Stomach (tissue), 9 donors: ENCODE results near the gene EPB41. TPM values are rescaled to one million over a fixed set of nuclear protein-coding genes. Genes with fewer than 3 reads are reported as not detected.
"Not testable (repeated sequence)": the region's sequence is repeated elsewhere in the genome, so short reads cannot be mapped to it uniquely, and the experiment has no call there.

ENCODE experiments used
- DNase-seq, 2 donors: peaks; one replicate each; pipeline versions ENCODE4 v3.0.0 to v3.0.0-alpha.2; 2013 to 2019
- H3K27ac ChIP-seq, 5 donors: fragments of 200-600 bp in 4 of 5; sonication (generic) in 4 of 5; one replicate each; pipeline ENCODE4 v1.5.1; 2013 to 2019; ENCODE audit warnings: mild to moderate bottlenecking in 1 of 5, moderate library complexity in 1 of 5
- H3K27me3 ChIP-seq, 3 donors: fragments of 200-600 bp; sonication (generic); one replicate each; pipeline ENCODE4 v1.5.1; 2017 to 2019; ENCODE audit warnings: mixed run types in 1 of 3
- H3K36me3 ChIP-seq, 4 donors: fragments of 200-600 bp; sonication (generic); 1 replicate in 3 of 4; 2 replicates in 1 of 4; pipeline ENCODE4 v1.5.1; 2016 to 2019
- H3K4me1 ChIP-seq, 4 donors: fragments of 200-600 bp; sonication (generic); one replicate each; pipeline ENCODE4 v1.5.1; 2016 to 2019
- H3K4me3 ChIP-seq, 4 donors: fragments of 200-600 bp; sonication (generic) in 3 of 4; one replicate each; pipeline ENCODE4 v1.5.1; 2016 to 2019; ENCODE audit warnings: mild to moderate bottlenecking in 1 of 4
- H3K9me3 ChIP-seq, 4 donors: fragments of 200-600 bp; sonication (generic); one replicate each; pipeline ENCODE4 v1.5.1; 2016 to 2019
- EP300 ChIP-seq: sonication (generic); formaldehyde crosslinking; IDR thresholded peaks from one replicate; pipeline ENCODE4 v1.6.1; 2017; ENCODE audit warnings: antibody characterized with exemption
- POLR2A ChIP-seq, 4 donors: fragments of 450-650 bp; IDR thresholded peaks; one replicate each; pipeline ENCODE4 v1.6.1; 2016; ENCODE audit warnings: antibody characterized with exemption in 4 of 4, control low read depth in 2 of 4, mild to moderate bottlenecking in 1 of 4, moderate library complexity in 1 of 4
- POLR2AphosphoS5 ChIP-seq, 3 donors: sonication (generic); formaldehyde crosslinking; IDR thresholded peaks; one replicate each; pipeline ENCODE4 v1.6.1; 2016; ENCODE audit warnings: antibody characterized with exemption in 3 of 3
- WGBS, 5 donors: extraction: QIAGEN DNeasy Blood & Tissue Kit in 3 of 5; methylation state at CpG; one replicate each; pipeline versions ENCODE4 v1.1.5 to v1.1.7; 2013 to 2018; 5-methylcytosine and 5-hydroxymethylcytosine counted together
- intact Hi-C: fragments of 100-400 bp; cut with DNase I; formaldehyde crosslinking; loops from one replicate; pipeline ENCODE4 v1.15.1; 2023; ENCODE audit warnings: low total_unique reads
- polyA plus RNA-seq, 3 donors: library from polyadenylated mRNA; stranded (reverse); fragments of 200-250 nt; gene quantifications; one replicate each; pipeline ENCODE4 v1.2.3, GENCODE V29; 2013
- total RNA-seq, 5 donors: library from RNA; depleted of rRNA; stranded (reverse); fragments of >200 nt; gene quantifications; one replicate each; pipeline versions ENCODE4 v1.1.0 to v1.2.3, GENCODE V29; 2014 to 2016
- TF ChIP-seq, protein P1 (sequence below), 7 experiments: fragments of 450-650 bp in 4 of 7; fragments of 200-600 bp in 3 of 7; sonication (generic) in 3 of 7; IDR thresholded peaks; one replicate each; pipeline ENCODE4 v1.5.1; 2016 to 2019; ENCODE audit warnings: antibody characterized with exemption in 7 of 7, control low read depth in 2 of 7, mild to moderate bottlenecking in 1 of 7
- donor health status: healthy with polysubstance abuse.
- donor health status: Bipolar disorder and iron deficiency.
- donor health status: healthy.

Gene EPB41
- total and polyA plus RNA-seq, 8 donors, result 6.4 to 112 (median 48.1) TPM

DNA sequence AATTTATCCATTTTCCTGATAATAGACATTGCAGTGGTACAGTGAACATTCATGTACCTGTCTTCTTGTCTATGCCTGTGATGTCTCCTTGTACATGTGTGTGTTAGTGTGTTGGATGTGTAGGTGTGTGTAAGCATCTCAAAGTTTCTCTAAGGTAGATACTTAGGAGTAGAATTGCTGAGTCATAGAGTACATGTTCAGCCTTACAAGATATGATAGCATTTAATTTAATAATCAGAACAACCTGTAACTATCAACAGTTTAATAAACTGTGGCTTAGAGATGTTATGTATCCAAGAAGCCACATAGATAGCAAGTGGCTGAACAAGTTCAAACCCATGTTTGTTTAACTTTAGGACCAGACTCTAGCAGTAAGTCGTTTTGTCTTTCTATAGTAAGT, 35.6 kb downstream of the EPB41 start:
- peaks cover 0 to 16% (median 6%) of the 10 kb centered on the region in 4 donors for H3K4me1 ChIP-seq
- 26 to 64% (median 33%) methylated on average over 1 of the region's 1 CpG for WGBS, 5 donors
- H3K27me3 ChIP-seq, result no peaks in the 10 kb centered on the region
- H3K9me3 ChIP-seq, result no peaks in the 10 kb centered on the region
- intact Hi-C loops, result no loop called here
- no peak for DNase-seq
- H3K36me3 ChIP-seq, result no peaks in the 10 kb centered on the region
- H3K4me3 ChIP-seq, result no peak overlapping the region
- H3K27ac ChIP-seq, result no peak overlapping the region
- TF ChIP-seq POLR2A (IDR thresholded peaks at IDR 0.05) (no peak), EP300 (no peak), POLR2AphosphoS5 (IDR thresholded peaks at IDR 0.05) (no peak)
- TF ChIP-seq, protein P1, sequence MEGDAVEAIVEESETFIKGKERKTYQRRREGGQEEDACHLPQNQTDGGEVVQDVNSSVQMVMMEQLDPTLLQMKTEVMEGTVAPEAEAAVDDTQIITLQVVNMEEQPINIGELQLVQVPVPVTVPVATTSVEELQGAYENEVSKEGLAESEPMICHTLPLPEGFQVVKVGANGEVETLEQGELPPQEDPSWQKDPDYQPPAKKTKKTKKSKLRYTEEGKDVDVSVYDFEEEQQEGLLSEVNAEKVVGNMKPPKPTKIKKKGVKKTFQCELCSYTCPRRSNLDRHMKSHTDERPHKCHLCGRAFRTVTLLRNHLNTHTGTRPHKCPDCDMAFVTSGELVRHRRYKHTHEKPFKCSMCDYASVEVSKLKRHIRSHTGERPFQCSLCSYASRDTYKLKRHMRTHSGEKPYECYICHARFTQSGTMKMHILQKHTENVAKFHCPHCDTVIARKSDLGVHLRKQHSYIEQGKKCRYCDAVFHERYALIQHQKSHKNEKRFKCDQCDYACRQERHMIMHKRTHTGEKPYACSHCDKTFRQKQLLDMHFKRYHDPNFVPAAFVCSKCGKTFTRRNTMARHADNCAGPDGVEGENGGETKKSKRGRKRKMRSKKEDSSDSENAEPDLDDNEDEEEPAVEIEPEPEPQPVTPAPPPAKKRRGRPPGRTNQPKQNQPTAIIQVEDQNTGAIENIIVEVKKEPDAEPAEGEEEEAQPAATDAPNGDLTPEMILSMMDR (IDR thresholded peaks at IDR 0.05), result no peak

DNA sequence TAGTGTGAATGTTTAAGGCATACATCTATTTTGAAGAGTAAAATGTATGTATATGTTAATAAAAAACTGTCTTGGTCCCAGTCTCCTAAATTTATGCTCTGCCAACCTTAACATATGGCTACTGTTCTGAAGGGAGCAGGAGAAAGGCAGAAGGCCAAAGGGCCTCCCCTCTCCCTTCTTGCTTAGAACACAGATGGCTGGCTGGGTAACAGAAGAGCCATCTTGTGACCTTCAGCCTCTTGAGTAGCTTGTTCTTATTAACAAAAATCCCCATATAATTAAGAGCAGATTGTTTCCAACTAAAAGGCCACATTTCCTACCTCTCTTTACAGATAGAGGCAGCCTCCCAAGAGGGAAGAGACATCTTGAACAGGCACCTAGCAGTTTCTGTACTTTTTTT, 36.1 kb downstream of the EPB41 start:
- no peak for DNase-seq
- H3K4me3 ChIP-seq, result no peak overlapping the region
- H3K27ac ChIP-seq, result no peak overlapping the region
- H3K27me3 ChIP-seq, result no peaks in the 10 kb centered on the region
- no peak for TF ChIP-seq POLR2A (IDR thresholded peaks at IDR 0.05)
- TF ChIP-seq, protein P1 (IDR thresholded peaks at IDR 0.05), result no peak
- no peak for TF ChIP-seq POLR2AphosphoS5 (IDR thresholded peaks at IDR 0.05)
- no peak for TF ChIP-seq EP300
- H3K4me1 ChIP-seq, result peaks cover 0 to 16% (median 6%) of the 10 kb centered on the region in 4 donors
- intact Hi-C loops, result no loop called here
- H3K36me3 ChIP-seq, result no peaks in the 10 kb centered on the region
- no peaks in the 10 kb centered on the region for H3K9me3 ChIP-seq

DNA sequence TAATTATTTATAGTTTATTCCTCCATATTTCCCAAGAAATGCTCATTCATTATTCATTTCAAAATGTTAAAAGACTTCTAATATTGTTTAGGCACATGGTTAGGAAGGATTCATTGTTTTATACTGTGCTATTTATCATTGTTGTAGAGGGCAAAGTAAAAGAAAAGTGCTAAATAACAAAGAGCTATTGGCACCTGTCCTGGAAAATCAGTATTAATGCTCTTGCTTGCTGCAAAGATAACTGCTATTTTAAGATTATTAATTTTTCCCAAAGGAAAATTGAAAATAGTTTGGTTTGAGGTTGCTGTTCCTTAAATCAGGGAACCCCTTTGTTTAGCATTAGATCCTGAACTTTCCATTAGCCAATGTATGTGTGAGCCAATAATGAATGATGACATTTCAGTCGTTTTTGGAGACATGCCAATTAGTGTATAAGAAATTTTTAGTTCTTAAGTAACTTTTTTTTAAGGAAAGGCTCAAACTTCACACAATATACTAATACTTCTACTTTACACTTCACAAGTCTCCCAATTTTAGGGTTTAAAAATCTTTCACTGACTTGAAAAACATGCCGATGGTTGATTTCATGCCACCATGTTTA, 39.9 kb downstream of the EPB41 start:
- 50 to 63% (median 53%) methylated on average over 2 of the region's 2 CpGs for WGBS, 5 donors
- Histone ChIP-seq H3K36me3 (no peaks in the 10 kb centered on the region), H3K27me3 (no peaks in the 10 kb centered on the region), H3K9me3 (no peaks in the 10 kb centered on the region), H3K4me1 (peaks cover 0 to 16% (median 6%) of the 10 kb centered on the region in 4 donors), H3K4me3 (no peak overlapping the region), H3K27ac (no peak overlapping the region)
- TF ChIP-seq POLR2AphosphoS5 (IDR thresholded peaks at IDR 0.05) (no peak), EP300 (no peak), POLR2A (IDR thresholded peaks at IDR 0.05) (no peak)
- TF ChIP-seq, protein P1 (IDR thresholded peaks at IDR 0.05), result no peak
- intact Hi-C loops, result no loop called here
- DNase-seq, result no peak

DNA sequence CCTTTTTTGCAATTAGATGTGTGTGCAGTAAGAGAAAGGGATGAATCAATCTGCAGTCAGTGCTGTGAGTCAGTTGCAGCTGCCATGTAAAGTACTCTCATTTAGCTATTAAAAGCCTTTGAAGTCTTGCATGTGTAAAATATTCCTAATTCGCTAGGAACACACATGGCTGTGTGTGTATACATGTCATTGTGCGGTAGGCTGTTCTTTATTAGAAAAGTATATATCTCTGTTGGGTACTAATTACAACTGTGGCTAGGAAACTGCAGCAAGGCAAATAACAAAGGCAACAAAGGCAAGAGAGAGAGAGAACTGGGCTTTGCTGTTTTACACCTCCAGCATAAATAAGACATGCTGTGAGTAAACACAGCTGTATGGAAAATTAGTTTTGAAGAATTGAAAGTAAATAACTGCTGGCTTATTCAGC, 41.7 kb downstream of the EPB41 start:
- 69 to 93% (median 74%) methylated on average over 2 of the region's 2 CpGs for WGBS, 5 donors

DNA sequence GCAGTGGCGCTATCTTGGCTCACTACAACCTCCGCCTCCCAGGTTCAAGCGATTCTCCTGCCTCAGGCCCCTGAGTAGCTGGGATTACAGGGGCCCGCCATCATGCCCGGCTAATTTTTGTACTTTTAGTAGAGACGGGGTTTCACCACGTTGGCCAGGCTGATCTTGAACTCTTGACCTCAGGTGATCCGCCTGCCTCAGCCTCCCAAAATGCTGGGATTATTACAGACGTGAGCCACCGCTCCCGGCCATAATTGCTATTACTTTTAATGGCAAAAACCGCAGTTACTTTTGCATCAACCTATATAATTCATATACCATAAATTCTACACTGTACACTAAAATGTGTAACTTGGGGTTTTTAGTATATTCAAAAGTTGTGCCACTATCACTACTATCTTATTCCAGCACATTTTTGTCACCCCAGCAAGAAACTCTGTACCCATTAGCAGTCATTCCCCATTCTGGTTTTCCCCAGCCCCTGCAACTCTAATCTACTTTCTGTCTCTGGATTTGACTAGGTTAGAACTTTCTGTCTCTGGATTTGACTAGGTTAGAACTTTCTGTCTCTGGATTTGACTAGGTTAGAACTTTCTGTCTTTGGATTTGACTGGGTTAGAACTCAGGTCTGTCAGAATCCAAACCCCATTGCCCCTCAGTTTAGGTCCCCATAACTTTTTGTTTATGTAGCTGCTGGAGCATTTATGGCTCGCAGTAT, 47.9 kb downstream of the EPB41 start:
- H3K27ac ChIP-seq, H3K4me1 ChIP-seq, H3K9me3 ChIP-seq, intact Hi-C loops, H3K27me3 ChIP-seq, H3K4me3 ChIP-seq, H3K36me3 ChIP-seq, DNase-seq: not testable (repeated sequence)
- 80 to 89% (median 87%) methylated on average over 13 of the region's 13 CpGs for WGBS, 5 donors

More for the DNA sequence above, 41.7 kb downstream of the EPB41 start:
- H3K9me3 ChIP-seq, result no peaks in the 10 kb centered on the region
- intact Hi-C loops, result no loop called here
- DNase-seq, result peak in 1 of 2 donors; percentile 13
- H3K4me1 ChIP-seq, result peaks cover 0 to 9% (median 2%) of the 10 kb centered on the region in 4 donors
- TF ChIP-seq EP300 (no peak), POLR2AphosphoS5 (IDR thresholded peaks at IDR 0.05) (no peak), POLR2A (IDR thresholded peaks at IDR 0.05) (no peak)
- TF ChIP-seq, protein P1 (IDR thresholded peaks at IDR 0.05), result no peak
- H3K27ac ChIP-seq, result no peak overlapping the region
- H3K36me3 ChIP-seq, result no peaks in the 10 kb centered on the region
- no peak overlapping the region for H3K4me3 ChIP-seq
- H3K27me3 ChIP-seq, result no peaks in the 10 kb centered on the region
